ENCODE data around the gene MPP1. TPM values are rescaled to one million over a fixed set of nuclear protein-coding genes. Genes with fewer than 3 reads are reported as not detected.
A peak's percentile ranks its signal among the peaks of the same experiment; 100 is the strongest.

Gene MPP1
- total RNA-seq, 1 donor from 2014 or later = 39.5 TPM

DNA sequence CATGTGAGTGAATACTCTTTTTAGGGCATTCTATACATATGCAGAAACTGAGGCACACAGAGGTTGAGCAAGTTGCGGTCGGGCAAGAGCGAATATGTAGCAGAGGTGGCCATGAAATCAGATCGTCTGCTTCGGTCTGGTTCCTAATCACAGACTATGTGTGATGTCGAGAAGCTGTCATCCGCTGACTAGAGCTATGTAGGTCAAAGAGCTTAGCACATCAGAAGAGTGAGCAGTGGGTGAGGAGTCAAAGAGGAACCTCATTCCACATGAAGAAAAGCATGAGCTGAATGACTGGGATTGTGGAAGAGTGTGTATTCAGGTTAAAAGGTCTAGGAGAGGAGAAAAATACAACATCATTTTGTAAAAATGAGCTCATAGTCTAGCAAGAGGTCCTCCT is 73.4 kb downstream of the MPP1 start:
- peak; percentile 10 for DNase-seq

DNA sequence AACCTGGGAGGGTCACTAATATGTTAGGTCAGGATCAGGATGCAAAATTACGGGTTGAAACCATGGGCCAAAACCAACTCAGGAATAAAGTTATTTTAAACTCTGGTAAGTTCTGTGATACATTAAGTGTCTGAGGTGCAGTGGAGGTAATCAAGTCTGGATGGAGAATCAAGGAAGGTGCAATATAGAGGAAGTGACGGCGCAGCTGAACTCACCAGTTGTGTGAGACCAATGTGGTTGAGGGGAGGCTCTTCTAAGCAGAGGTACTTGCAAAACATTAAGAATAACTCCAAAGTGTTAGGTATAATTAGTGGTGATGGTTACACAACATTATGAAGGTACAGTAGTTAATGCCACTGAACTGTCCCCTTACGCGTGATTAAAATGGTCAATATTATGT is 74.1 kb downstream of the MPP1 start:
- no peak for DNase-seq

DNA sequence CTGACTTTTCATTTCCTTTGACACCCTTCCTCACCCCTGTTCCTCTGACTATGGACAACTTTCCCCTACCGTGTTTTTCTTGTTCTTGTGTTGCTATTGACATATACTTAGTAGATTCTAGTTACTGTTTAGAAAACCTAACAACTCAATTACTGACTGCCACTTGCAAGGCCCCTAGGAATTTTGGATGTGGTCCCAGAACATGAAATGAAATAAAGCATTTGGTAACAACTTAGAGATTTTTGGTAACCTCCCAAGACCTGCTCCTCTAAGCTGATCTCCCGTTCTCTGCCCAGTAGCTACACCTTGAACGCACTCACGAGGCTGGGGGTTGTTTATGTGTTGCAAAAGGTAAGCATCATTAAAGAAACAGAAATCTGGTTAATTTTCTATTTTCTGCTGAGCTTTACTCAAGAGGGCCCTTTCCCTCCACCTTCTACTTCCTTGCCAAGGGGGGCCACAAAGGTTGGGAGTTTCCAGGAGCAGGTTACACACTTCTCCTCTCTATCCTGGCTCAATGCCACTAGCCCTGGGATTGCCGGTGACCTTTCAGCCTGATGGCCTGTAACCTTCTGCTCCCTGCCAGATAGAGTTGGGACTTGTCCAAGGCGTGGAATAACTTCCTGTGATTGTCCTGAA is 74.9 kb downstream of the MPP1 start:
- DNase-seq = peak; percentile 94

DNA sequence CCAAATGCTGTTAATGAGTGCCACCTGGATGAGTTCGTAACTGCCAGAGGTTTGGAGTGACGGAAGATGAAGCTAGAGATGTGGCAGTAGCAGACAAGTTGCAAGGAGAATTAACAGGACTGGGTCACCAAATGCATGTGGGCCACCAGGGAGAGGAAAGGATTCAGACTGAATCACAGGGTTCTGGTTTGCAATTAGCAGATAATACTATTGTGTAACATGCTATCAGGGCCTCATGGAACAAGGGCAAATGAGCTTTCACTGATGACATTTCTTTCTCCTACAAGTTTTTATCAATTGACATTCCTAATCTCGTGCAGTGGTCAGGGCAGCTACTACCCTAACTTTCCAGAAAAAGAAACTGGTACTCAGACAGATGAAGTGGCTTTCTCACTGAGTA is 75.8 kb downstream of the MPP1 start:
- DNase-seq = peak; percentile 12

Other genes starting within 250 kb of the MPP1 start
- gene CTAG1A, start 220.4 kb downstream of the MPP1 start, total RNA-seq = not detected in 2 replicates
- gene CTAG1B, start 186.2 kb downstream of the MPP1 start, total RNA-seq = not detected in 2 replicates
- not detected in 2 replicates for gene CTAG2, start 151.9 kb downstream of the MPP1 start, total RNA-seq
- gene GAB3, start 54.4 kb downstream of the MPP1 start, total RNA-seq = 12.1 and 14.1 TPM in 2 replicates
- gene DKC1, start 42.6 kb downstream of the MPP1 start, total RNA-seq = 45.6 and 71.2 TPM in 2 replicates
- gene SMIM9, start 29.2 kb upstream of the MPP1 start, total RNA-seq = not detected in 2 replicates
- 2.7 and 6.6 TPM in 2 replicates for gene F8A1, start 80.9 kb upstream of the MPP1 start, total RNA-seq
- 12.4 and 19.1 TPM in 2 replicates for gene F8, start 217.2 kb upstream of the MPP1 start, total RNA-seq
- gene FUNDC2, start 221.4 kb upstream of the MPP1 start, total RNA-seq = 84.2 and 95.1 TPM in 2 replicates

Data from dermis blood vessel endothelial cell (primary cell).